NB4 (cell line): Measurements from ENCODE around the gene NCOA3.

Experiments
- CTCF ChIP-seq: IDR thresholded peaks from one replicate; pipeline ENCODE4 v1.5.1; 2012; ENCODE audit warnings: low read depth, low read length
- MYC ChIP-seq: IDR thresholded peaks from 2 replicates; pipeline ENCODE4 v1.6.1; 2011; ENCODE audit warnings: low read depth, low read length
- POLR2A ChIP-seq: IDR thresholded peaks from 2 replicates; pipeline ENCODE4 v1.6.1; 2011; ENCODE audit warnings: mild to moderate bottlenecking; ENCODE audit not compliant: insufficient read length; ENCODE audit errors: extremely low read depth

DNA sequence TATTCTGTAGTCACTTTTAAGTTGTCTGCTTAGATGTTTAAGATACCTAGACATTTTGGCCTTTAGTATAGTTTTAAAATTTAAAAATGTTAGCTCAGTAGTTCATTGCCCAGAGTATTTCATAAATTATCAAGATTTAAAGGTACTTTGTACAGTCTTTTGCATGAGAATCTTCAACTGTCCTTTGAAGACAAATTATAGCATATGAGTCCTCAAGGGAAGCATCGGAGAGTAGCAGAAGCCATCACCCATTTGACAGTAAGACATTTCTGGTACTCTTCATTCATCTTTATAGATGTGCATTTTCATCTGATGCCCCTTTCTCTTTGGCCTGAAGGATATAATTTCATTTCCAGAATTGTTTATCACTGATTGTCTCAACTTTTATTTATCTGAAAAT is 89.5 kb downstream of the NCOA3 start:
- TF ChIP-seq POLR2A (no peak), CTCF (no peak), MYC (no peak)
